NCI-H1105 treated with DMSO at 0.1 percent for 48 hours (cell line): ENCODE measurements around the gene ADRA2C.

Experiments used
- DNase-seq: peaks from one replicate; lab custom pipeline; 2025; lab: John Stamatoyannopoulos, UW

ADRA2C gene

GRCh38 chr4:3733195-3733594 lies 33.0 kb upstream of the ADRA2C start:
- no peak for DNase-seq

- no peak for DNase-seq
These were observed 31.0 kb upstream of the ADRA2C start for GRCh38 chr4:3735196-3735595.

- no peak for DNase-seq
These were observed 29.9 kb upstream of the ADRA2C start for GRCh38 chr4:3736290-3736689.

- DNase-seq = no peak
These were observed 29.4 kb upstream of the ADRA2C start for GRCh38 chr4:3736806-3737205.

GRCh38 chr4:3739577-3739976 lies 26.6 kb upstream of the ADRA2C start:
- no peak for DNase-seq

GRCh38 chr4:3740256-3740655 lies 25.9 kb upstream of the ADRA2C start:
- no peak for DNase-seq

- no peak for DNase-seq
These were observed 24.8 kb upstream of the ADRA2C start for GRCh38 chr4:3741217-3742011.

GRCh38 chr4:3742610-3743009 lies 23.6 kb upstream of the ADRA2C start:
- no peak for DNase-seq

GRCh38 chr4:3744232-3744631 lies 22.0 kb upstream of the ADRA2C start:
- no peak for DNase-seq

GRCh38 chr4:3744901-3745300 lies 21.3 kb upstream of the ADRA2C start:
- no peak for DNase-seq

GRCh38 chr4:3745886-3746656 lies 20.1 kb upstream of the ADRA2C start:
- DNase-seq = no peak

GRCh38 chr4:3746701-3747580 lies 19.2 kb upstream of the ADRA2C start:
- DNase-seq = no peak

GRCh38 chr4:3747581-3747904 lies 18.6 kb upstream of the ADRA2C start:
- no peak for DNase-seq

- no peak for DNase-seq
These were observed 17.9 kb upstream of the ADRA2C start for GRCh38 chr4:3748136-3748898.

GRCh38 chr4:3749081-3749480 lies 17.1 kb upstream of the ADRA2C start:
- DNase-seq = no peak

- DNase-seq = no peak
These were observed 15.9 kb upstream of the ADRA2C start for GRCh38 chr4:3750334-3750733.

GRCh38 chr4:3752022-3752421 lies 14.2 kb upstream of the ADRA2C start:
- no peak for DNase-seq

GRCh38 chr4:3753726-3754412 lies 12.3 kb upstream of the ADRA2C start:
- DNase-seq = no peak

GRCh38 chr4:3756343-3757059 lies 9.7 kb upstream of the ADRA2C start:
- DNase-seq = no peak

- DNase-seq = no peak
These were observed 6.9 kb upstream of the ADRA2C start for GRCh38 chr4:3759236-3759635.

- no peak for DNase-seq
These were observed 5.8 kb upstream of the ADRA2C start for GRCh38 chr4:3760346-3760745.
